Esophagus squamous epithelium (tissue), 5 donors: Measurements from ENCODE around the gene ANXA1. TPM values are rescaled to one million over a fixed set of nuclear protein-coding genes. Genes with fewer than 3 reads are reported as not detected.

Experiments
- DNase-seq: peaks from one replicate; lab custom pipeline; 2025; lab: John Stamatoyannopoulos, UW
- H3K27ac ChIP-seq, 4 donors: fragments of 200-600 bp; sonication (generic); one replicate each; pipeline ENCODE4 v1.5.1; 2016 to 2019; ENCODE audit warnings: mild to moderate bottlenecking in 1 of 4
- H3K27me3 ChIP-seq, 4 donors: fragments of 200-600 bp; sonication (generic); 1 replicate in 3 of 4; 2 replicates in 1 of 4; pipeline versions ENCODE4 v1.5.1 to v1.6.0; 2017 to 2021; ENCODE audit warnings: antibody characterized with exemption in 1 of 4
- H3K36me3 ChIP-seq, 3 donors: fragments of 200-600 bp; sonication (generic); one replicate each; pipeline ENCODE4 v1.5.1; 2016 to 2019
- H3K4me1 ChIP-seq, 3 donors: fragments of 200-600 bp; sonication (generic); one replicate each; pipeline ENCODE4 v1.5.1; 2017 to 2019
- H3K4me3 ChIP-seq, 4 donors: fragments of 200-600 bp; sonication (generic); 1 replicate in 3 of 4; 2 replicates in 1 of 4; pipeline ENCODE4 v1.5.1; 2016 to 2019; ENCODE audit warnings: mild to moderate bottlenecking in 2 of 4, moderate library complexity in 1 of 4
- H3K9me3 ChIP-seq, 3 donors: fragments of 200-600 bp; sonication (generic); one replicate each; pipeline ENCODE4 v1.5.1; 2016 to 2019
- POLR2A ChIP-seq, 4 donors: fragments of 450-650 bp; IDR thresholded peaks; one replicate each; pipeline ENCODE4 v1.6.1; 2017; ENCODE audit warnings: antibody characterized with exemption in 4 of 4, mild to moderate bottlenecking in 4 of 4, moderate library complexity in 3 of 4
- intact Hi-C: fragments of 100-400 bp; cut with DNase I; formaldehyde crosslinking; loops from one replicate; pipeline ENCODE4 v1.15.0; 2022
- total RNA-seq, 4 donors: library from RNA; depleted of rRNA; stranded (reverse); fragments of >200 nt; gene quantifications; one replicate each; pipeline ENCODE4 v1.1.0, GENCODE V29; 2016
- TF ChIP-seq, protein P1 (sequence below), 6 experiments: fragments of 450-650 bp in 4 of 6; fragments of 200-600 bp in 2 of 6; sonication (generic) in 2 of 6; IDR thresholded peaks; one replicate each; pipeline ENCODE4 v1.5.1; 2016 to 2019; ENCODE audit warnings: antibody characterized with exemption in 6 of 6, mild to moderate bottlenecking in 4 of 6, moderate library complexity in 4 of 6
- donor health status: DM: yes; HTN: yes; CAD: no.

Gene ANXA1
- total RNA-seq, 4 donors from 2014 or later: 5,313 to 9,451 (median 7,147) TPM

DNA sequence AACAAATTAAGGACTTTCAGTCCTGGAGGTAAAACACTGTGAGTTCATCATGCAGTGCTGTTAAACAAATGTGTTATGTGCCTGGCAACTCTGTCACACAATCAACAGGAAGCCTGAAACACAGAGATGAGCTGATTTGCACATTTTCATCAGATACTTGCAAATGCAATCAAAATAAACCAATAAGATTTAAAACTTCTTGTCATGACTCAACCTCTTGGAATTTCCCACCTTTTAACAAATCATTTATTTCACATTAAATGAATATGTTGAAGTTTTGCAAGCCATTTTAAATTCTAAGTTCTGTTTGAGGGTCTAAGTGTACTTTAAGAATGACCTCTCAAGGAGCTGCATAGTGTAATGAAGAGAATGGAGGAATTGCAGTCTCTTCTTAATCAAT lies 64.4 kb downstream of the ANXA1 start:
- no peak for DNase-seq
- TF ChIP-seq, protein P1, sequence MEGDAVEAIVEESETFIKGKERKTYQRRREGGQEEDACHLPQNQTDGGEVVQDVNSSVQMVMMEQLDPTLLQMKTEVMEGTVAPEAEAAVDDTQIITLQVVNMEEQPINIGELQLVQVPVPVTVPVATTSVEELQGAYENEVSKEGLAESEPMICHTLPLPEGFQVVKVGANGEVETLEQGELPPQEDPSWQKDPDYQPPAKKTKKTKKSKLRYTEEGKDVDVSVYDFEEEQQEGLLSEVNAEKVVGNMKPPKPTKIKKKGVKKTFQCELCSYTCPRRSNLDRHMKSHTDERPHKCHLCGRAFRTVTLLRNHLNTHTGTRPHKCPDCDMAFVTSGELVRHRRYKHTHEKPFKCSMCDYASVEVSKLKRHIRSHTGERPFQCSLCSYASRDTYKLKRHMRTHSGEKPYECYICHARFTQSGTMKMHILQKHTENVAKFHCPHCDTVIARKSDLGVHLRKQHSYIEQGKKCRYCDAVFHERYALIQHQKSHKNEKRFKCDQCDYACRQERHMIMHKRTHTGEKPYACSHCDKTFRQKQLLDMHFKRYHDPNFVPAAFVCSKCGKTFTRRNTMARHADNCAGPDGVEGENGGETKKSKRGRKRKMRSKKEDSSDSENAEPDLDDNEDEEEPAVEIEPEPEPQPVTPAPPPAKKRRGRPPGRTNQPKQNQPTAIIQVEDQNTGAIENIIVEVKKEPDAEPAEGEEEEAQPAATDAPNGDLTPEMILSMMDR (IDR thresholded peaks at IDR 0.05): no peak
- no peak for TF ChIP-seq POLR2A (IDR thresholded peaks at IDR 0.05)
- intact Hi-C loops: no loop called here
- Histone ChIP-seq H3K4me1 (peaks cover 0 to 7% (median 0%) of the 10 kb centered on the region in 3 donors), H3K27me3 (peaks cover 0 to 10% (median 0%) of the 10 kb centered on the region in 4 donors), H3K9me3 (peaks cover 0 to 17% (median 0%) of the 10 kb centered on the region in 3 donors), H3K4me3 (no peak overlapping the region), H3K36me3 (no peaks in the 10 kb centered on the region), H3K27ac (no peak overlapping the region)

Other genes starting within 250 kb of the ANXA1 start
- 10 to 100 TPM in 3 of 4 donors, 1 to 10 TPM in 1; 2.9 to 56.6 (median 27.5) TPM for gene ALDH1A1, start 198.8 kb upstream of the ANXA1 start, total RNA-seq